Anterior cingulate cortex (tissue), 58 donors: ENCODE measurements around the gene PPP6R2.
"Not testable (repeated sequence)": the region's sequence is repeated elsewhere in the genome, so short reads cannot be mapped to it uniquely, and the experiment has no call there.

ENCODE experiments used
- DNase-seq, 58 donors: peaks; one replicate each; lab custom pipeline; 2025; lab: John Stamatoyannopoulos, UW

Gene PPP6R2

DNA sequence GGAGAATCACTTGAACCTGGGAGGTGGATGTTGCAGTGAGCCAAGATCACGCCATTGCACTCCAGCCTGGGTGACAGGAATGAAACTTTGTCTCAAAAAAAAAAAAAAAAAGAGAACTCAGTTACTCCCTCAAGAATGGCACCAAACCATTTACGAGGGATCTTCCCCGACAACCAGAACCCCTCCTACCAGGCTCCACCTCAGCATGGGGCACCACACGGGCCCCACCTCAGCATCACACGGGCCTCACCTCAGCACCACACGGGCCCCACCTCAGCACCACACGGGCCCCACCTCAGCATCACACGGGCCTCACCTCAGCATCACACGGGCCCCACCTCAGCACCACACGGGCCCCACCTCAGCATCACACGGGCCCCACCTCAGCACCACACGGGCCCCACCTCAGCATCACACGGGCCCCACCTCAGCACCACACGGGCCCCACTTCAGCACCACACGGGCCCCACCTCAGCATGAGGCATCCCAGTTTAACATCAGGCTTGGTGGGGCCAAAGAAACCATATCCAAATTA lies 38.0 kb downstream of the PPP6R2 start:
- DNase-seq: not testable (repeated sequence)

DNA sequence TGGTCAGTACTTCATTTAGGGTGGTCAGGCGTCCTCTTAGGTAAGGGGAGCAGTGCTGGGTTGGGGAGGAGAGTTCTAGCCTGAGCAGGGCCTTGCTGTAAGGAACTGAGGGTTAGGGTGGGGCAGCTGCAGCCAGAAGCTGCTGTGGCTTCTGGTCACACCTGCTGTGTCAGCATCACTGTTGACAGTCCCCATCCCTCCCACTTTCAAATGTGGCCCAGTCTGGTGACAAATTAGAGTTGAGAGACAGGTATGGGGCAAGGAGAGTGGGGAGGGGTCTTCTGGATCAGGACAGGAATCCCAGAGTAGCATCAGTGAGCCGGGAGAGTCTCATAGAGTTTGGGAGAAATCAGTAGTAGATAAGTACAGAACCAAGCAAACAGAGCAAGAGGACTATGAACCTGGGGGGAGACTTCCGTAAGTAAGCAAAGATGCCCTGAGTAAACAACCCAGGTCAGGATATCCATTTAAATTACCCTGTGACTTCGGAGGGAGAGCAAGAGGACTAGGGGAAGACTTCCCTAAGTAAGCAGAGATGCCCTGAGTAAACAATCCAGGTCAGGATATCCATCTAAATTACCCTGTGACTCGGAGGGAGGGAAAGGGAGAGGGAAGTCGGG lies 53.7 kb downstream of the PPP6R2 start:
- DNase-seq: no peak

DNA sequence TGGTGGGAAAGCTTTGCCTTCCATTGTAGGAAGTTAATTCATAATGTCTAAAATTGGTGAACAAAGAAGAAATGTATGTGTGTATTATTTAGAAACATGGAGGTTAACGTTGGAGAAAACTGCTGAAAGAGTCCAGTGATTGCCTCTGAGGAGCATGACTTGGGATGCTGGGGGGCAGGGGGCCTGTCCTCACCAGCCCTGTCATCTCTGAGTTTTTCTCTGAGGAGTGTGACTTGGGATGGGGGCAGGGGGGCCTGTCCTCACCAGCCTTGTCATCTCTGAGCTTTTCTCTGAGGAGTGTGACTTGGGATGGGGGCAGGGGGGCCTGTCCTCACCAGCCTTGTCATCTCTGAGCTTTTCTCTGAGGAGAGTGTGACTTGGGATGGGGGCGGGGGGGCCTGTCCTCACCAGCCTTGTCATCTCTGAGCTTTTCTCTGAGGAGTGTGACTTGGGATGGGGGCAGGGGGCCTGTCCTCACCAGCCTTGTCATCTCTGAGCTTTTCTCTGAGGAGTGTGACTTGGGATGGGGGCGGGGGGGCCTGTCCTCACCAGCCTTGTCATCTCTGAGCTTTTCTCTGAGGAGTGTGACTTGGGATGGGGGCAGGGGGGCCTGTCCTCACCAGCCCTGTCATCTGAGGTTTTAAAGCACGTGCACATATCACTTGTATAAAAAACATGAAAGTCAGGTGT lies 54.4 kb downstream of the PPP6R2 start:
- not testable (repeated sequence) for DNase-seq

DNA sequence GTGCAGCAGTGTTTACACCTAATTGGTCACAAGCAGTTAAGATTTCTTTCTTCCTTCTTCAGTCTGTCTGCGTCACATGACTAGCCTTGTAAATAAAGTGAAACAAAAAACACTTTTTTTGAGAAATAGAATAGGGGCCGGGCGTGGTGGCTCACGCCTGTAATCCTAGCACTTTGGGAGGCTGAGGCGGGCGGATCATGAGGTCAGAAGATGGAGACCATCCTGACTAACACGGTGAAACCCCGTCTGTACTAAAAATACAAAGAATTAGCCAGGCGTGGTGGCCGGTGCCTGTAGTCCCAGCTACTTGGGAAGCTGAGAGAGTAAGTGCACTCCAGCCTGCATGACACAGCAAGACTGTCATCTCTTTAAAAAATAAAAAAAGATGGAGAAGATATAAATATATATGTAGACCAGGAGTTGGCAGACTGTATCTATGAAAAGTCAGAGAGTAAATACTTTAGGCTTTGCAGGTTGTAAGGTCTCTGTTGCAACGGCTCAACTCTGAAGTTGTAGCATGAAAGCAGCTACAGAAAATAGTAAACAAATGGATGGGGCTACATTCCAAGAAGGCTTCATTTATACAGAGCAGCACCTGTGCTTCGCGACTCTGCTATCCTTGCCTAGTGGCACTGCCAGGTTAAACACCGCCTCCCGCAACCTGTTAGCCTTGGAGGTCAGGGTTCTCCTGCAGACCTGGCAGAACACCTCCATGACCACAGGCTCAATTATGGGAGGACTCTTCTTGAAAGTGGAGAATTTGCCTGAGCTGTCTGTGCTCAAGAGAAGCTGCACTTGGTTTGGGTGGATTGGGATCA lies 55.9 kb downstream of the PPP6R2 start:
- peak in 1 of 58 donors; percentile 50 for DNase-seq

DNA sequence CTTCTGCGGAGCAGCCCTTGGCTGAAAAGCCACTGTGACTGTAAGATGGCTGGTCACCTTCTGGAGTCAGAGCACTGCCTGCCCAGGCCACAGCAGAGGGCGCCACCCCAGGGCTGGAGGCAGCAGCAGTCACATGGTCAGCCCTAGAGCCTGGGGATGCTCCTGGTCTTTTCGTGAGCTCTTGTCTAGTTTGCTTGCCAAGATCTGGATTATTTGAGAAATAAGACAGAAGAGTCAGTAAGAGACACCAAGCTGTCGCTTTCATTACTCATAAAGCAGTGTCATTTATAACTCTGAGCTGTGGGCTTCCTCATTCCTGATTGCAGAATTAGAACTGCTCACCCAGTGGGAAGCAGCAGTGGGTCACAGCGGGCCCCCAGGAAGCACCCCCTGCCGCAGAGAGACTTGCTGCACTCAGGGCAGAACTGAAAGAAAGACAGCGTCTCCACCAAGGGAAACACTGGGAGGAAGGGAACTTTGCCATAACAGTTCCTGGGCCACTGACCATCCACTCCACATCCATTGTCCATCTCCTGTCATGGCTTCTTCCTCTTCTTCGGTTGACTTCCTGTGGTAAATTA lies 56.7 kb downstream of the PPP6R2 start:
- DNase-seq: peak in 36 of 58 donors; percentile 23 to 77 (median 51)

DNA sequence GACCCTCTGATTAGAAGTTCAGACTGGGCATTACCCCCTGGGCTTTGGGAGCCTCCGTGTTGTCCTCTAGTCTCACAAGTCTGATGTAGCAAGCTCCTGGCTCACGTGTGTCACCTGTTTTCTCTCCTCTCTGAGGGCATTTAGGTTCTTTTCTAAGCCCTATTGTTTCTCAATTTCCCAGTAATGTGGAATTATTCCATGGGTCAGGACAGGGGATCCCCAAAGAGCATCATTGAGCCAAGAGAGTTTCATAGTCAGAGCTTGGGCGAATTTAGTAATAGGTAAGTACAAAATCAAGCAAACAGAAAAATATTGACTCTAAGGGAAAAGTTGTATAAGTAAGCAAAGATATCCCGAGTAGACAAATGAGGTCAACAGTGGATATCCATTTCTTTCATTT lies 57.3 kb downstream of the PPP6R2 start:
- DNase-seq: no peak

DNA sequence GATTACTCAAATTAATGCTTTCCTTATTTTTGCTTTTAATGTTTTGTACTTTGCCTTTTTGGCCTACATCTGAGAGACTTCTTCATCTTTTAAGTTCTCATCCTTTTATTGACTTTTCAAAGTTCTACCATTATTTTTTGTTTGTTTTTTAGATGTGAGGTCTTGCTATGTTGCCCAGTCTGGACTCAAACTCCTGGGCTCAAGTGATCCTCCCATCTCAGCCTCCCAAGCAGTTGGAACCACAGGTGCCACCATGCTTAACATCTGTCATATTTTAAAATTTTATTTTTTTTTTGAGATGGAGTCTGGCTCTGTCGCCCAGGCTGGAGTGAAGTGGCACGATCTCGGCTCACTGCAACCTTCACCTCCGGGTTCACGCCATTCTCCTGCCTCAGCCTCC lies 57.8 kb downstream of the PPP6R2 start:
- no peak for DNase-seq

DNA sequence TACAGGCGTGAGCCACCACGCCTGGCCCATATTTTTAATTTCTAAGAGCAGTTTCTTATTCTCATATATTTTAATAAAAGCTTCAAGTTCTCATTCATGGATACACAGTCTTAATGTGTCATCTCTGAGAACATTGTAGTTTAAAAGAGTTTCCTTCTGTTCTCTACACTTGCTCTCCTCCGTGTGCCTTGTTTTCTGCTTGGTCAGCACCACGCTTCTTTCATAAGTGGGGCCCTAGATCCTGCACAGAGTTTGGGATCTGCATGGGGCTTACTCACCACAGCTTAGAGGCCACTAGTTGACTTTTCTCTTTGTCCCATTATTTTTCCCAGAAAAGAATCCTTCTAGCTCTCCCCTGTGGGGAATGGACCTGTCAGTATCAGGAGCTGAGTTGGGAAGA lies 58.8 kb downstream of the PPP6R2 start:
- no peak for DNase-seq

DNA sequence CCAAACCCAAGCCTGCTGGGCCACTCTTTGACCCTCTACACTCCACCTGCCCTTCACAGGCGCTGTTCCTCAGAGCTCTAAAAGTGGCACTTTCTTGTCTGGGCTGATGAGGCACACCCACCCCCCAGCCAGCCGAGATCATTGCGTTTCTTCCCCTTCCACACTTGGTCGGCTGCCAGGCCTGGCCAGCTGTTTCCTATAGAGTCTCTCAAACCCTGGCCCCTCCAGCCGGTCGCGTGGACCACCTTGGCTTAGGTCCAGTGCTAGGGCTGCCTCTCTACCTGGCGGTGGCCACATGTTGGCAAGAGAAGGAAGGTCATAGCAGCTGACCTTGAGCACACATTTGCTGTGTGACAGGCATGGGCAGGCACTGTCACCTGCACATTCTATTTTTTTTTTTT lies 60.6 kb downstream of the PPP6R2 start:
- DNase-seq: peak in 32 of 58 donors; percentile 13 to 60 (median 40)

DNA sequence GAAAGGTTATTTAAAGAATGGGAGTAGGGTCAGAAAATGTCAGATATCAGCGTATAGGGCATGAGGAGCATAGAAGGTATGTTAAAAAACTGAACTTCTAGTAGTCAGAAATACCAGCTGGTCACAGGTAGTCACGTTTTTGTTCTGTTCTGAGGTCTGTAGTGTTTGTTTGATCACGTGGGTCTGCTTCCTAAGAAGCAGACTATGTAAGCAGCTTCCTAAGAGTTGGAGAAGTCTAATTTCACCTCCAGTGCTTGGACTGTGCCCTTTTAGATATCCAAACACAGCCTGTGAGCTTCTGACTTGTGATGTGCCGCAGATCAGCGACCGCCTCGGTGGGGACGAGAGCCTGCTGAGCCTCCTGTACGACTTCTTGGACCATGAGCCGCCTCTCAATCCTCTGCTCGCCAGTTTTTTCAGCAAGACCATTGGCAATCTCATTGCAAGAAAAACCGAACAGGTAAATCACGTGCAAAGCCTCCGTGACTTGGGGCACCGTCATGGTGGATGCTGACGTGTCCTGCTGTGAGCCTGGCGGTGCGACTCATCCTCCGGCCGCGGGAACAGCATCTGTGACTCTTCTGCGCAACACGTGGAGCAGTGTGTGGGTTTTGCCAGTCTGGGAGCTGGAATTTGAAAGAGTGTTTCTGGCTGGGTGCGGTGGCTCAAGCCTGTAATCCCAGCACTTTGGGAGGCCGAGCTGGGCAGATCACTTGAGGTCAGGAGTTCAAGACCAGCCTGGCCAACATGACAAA lies 63.5 kb downstream of the PPP6R2 start:
- DNase-seq: peak in 1 of 58 donors; percentile 12

DNA sequence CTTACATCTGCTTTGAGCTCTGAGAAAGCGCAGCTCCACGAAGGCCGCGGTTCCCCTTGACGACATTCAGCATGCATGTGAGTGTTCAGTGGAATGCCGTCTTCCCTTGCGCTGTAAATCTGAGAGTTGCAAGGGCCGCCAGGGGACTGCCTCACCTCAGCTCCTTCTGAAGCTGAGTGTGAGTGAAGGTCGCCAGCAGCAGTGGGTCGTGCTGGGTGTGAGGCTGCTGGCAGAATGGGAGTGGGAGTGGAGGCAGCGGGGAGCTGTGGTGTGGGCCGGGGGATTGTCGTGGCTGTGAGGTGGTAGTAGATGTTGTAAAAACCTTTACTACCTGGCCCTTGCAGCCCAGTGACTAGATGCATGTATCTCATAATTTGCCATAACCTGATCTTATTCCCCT lies 65.2 kb downstream of the PPP6R2 start:
- DNase-seq: no peak

DNA sequence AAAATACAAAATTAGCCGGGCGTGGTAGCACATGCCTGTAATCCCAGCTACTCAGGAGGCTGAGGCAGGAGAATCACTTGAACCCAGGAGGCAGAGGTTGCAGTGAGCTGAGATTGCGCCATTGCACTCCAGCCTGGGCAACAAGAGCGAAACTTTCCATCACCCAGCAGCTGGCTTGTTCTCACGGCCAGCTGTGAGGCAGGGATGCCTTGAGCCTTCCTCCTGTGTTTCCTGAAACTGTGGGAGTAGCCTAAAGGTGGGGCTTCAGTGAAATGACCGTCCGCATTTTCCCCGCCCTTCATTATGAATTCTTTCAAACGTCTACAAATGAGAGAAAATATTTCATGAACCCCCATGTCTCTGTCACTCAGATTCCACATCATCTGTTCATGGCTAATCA lies 65.8 kb downstream of the PPP6R2 start:
- not testable (repeated sequence) for DNase-seq

DNA sequence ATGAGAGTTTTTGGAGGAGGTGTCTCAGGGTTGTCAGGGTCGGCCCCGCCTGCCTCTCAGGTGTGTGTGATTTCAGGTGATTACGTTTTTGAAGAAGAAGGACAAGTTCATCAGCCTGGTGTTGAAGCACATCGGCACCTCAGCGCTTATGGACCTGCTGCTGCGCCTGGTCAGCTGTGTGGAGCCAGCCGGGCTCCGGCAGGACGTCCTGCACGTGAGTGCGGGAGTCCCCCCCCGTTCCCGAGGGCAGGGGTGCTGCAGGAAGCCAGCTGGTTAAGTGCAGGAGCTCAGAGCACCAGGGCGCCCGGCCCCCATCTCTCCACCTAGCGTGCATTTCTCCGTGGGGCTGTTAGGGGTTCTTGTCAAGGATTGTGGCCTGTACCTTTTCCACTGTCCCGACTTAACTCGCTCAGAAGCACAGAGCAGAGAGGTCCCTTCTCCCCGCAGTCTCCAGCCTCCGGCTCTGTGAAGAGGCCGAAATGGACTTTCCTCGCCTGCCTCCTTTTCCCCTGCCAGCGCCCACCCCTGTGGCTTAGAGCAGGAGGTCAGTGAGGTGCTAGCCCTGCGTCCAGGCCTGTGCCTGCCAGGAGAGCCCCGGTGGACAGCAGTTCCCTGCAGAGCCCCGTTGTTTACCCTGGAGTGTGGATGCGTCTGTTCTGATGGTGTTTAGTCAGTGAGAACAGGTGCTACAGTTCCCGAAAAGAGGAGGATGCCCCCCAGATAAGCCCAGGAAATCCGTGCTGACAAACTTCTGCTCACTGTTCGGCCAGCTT lies 71.5 kb downstream of the PPP6R2 start:
- DNase-seq: no peak

DNA sequence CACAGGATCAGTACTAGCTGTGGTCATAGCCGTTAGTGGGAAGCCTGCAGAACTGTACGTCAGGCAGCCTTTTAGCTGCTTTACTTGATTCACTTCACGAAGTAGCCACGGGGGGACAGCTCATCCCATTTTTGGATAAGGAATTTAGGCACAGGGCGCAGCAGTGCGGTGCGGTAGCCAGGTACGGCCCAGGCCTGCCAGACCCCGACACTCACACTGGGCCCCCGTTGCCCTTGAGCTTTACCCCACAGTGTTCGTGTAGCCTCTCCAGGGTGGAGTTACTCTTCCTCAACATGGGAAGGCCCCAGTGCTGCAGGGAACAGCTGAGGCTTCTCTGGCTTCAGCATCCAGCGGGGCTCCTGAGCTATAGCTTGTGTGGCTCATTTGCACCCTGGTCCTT lies 72.3 kb downstream of the PPP6R2 start:
- DNase-seq: no peak

DNA sequence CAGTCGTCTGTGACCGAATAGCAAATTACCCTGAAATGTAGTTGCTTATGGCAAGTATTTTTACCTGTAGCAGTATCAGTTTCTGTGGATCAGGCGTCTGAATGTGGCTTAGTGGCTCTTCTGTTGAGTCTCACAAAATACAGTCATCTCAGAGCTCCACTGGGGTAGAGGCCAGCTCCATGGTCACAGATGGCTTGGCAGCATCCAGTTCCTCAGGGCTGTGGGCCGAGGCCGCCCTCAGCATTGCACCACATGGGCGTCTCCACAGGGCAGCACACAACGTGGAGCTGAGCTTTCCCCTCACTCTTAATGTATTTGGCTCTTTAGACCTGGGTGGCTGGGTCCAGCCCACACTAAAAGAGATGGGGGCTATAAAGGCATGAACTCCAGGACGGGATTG lies 73.9 kb downstream of the PPP6R2 start:
- peak in 10 of 58 donors; percentile 7 to 52 (median 23) for DNase-seq

DNA sequence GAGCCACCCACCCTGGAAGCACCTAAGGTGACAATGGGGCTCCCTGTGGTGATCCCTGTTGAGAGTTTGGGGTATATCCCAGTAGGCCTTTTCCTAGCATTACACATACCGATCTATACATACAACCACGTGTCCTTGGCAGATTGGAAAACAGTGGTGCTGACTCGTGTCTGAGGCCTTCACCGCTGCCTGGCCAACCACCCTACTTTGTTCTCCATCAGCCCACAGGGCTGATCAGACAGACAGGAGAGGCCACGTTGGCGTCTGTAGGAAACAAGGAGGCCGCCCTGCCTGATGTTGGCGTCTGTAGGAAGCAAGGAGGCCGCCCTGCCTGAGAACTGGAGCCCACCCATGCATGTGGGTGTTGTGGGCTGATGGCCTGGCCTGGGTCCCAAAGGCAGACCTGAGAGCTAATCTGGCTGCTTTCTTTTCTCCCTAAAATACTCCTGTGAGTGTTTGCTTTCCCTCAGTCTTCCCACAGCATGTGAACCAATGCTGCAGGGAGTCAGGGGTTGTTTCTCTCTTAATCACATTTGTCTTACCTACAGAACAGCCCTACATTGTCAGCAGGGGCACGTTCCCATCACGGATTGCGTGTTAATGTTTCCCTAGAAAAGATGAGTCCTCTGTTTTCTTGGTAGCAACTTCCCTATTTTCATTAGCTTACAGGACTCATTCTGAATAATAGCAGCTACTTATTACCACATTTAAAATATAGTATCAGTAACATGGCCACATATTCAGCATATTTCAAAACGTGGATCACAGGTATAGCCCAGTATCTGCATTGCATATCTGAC lies 74.5 kb downstream of the PPP6R2 start:
- DNase-seq: no peak

DNA sequence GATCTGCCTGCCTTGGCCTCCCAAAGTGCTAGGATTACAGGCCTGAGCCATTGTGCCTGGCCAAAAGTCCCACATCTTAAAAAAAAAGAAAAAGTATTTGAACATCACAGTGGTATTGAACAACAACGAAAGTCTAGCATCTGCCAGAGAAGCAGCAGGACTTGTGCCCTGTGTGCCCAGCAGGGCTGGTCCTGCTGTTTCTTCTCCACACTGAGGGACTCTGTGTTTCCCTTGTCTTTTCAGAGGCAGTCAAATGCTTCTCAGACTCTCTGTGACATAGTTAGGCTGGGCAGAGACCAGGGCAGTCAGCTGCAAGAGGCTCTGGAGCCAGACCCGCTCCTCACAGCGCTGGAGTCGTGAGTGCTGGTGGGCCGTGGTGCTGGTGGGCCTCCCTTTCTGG lies 75.5 kb downstream of the PPP6R2 start:
- DNase-seq: peak in 17 of 58 donors; percentile 25 to 69 (median 55)

DNA sequence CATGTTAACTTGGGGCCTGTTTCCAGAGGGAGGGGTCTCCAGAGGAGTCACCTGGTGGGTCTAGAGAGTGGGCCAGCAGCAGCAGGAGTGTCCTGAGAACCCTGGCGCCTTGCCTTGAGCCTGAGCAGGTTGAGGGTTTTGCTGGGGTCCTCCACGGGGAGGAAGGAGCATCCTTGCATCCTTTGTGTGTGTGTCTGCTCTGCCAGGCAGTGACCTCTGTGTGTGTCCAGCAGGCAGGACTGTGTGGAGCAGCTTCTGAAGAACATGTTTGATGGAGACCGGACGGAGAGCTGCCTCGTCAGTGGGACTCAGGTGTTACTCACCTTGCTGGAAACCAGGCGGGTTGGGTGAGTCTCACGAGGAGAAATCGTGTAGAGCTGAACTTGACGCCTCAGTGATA lies 76.0 kb downstream of the PPP6R2 start:
- DNase-seq: no peak
